GM18519 (cell line): Measurements from ENCODE around the gene MACROH2A2.
"Not testable (repeated sequence)": the region's sequence is repeated elsewhere in the genome, so short reads cannot be mapped to it uniquely, and the experiment has no call there.

Experiments
- ATAC-seq: cut with Tn5 transposase; IDR thresholded peaks from one replicate; pipeline ENCODE4 v1.9.1; 2021; ENCODE audit warnings: mild to moderate bottlenecking, moderate library complexity; ENCODE audit not compliant: unreplicated experiment, low FRiP score

Gene MACROH2A2

DNA sequence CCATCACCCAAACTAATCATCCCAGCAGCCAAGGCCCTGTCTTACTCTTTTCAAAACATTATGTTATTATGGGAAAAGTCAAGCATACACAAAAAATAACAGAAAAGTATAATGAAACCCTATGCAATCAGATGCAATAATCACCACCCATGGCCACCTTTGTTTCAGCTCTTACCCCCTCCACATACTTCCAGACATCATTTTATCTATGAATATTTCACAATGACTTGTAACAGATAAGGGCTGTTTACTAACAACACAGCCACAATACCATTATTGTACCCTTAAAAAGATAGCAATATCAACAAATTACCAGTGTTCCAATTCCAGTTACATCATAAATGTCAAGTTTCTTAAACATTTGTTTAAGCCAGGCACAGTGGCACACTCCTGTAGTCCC lies 44.8 kb downstream of the MACROH2A2 start:
- no peak for ATAC-seq

DNA sequence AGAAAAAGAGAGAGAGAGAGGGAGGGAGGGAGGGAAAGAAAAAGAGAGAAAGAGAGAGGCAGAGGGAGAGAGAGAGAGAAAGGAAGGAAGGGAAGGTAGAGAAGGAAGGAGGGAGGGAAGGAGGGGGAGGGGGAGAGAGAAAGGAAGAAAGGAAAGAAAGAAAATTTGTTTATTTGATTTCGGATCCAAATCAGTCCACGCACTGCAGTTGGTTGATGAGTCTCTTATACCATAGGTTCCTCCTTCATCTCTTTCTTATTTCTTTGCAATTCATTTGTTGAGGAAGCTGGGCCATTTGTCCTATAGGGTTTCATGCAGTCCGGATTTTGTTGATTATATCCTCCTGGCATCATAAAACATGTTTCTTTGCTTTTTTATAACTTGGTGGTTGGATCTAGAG lies 45.6 kb downstream of the MACROH2A2 start:
- ATAC-seq, result no peak

DNA sequence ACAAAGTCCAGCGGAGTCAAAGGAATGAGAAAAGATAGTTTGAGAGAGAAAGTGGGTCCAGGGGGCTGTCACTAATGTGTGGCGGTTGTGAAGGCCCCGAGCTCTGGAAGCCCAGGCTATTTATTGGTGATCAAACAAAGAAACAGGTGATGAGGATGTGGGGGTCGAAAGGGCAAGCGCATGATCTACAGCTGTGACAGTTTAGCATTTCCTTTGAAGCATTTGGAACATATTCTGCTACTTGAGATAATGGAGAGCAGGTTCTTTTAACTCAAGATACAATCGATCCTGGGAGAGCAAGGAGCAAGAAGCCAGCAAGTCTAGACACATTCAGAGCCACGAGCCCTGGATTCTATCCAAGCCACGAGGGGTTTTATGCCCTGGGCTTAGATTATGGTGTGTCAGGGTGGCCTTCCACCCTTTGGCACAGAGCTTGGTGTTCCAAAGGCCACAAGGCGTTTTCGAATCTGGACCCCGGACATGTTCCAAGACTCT lies 48.5 kb downstream of the MACROH2A2 start:
- not testable (repeated sequence) for ATAC-seq

DNA sequence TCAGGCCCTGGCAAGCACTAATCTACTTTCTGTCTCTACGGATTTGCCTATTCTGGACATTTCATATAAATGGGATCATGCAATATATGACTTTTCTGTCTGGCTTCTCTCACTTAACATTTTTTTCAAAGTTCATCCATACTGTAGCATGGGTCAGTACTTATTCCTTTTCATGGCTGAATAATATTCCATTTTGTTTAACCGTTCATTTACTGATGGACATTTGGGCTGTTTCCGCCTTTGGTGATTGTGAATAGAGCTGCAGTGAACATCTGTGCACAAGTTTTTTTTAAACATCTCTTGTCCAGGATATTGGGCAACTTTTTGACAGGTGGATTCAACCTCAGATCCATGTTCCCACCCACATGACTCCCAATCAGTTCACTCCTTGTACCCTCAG lies 49.0 kb downstream of the MACROH2A2 start:
- ATAC-seq, result no peak

DNA sequence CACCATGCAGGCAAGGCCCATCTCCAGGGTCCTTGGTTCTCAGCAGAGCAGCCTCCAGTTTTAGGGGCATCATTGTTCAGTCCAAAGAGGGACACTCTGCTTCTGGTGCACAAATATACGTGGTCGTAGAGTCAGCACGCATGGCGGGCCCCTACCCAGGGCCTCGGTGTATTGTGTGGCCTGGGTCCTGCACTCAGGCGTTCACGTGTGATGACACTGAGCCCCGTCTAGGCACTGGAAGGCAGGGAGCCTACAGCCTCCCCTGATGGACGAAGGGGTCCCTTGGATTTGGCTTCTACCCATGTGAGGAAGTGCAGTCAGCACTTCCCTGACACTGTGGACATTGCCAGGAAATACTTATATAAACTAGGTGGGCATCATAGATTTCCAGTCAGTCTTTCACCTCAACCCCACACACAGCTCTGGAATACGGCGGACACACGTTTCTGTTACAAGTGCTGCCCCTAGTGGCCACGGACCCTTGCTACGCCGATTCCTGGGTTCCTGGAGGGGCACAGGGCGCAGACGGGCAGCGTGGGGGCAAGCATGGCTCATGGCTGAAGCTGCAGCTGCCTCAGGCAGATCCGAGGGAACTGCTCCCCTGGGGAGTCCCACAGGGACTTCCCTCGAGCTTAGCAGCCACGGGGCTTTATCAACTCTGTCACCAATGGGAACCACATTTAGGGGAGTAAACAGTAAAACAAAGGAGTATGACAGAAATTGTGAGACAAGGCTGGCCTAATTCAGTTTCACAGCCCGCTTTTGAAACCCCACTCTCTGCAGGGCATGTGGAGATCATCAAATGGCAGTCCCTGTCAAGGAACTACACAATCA lies 54.5 kb downstream of the MACROH2A2 start:
- ATAC-seq, result peak; percentile 58

DNA sequence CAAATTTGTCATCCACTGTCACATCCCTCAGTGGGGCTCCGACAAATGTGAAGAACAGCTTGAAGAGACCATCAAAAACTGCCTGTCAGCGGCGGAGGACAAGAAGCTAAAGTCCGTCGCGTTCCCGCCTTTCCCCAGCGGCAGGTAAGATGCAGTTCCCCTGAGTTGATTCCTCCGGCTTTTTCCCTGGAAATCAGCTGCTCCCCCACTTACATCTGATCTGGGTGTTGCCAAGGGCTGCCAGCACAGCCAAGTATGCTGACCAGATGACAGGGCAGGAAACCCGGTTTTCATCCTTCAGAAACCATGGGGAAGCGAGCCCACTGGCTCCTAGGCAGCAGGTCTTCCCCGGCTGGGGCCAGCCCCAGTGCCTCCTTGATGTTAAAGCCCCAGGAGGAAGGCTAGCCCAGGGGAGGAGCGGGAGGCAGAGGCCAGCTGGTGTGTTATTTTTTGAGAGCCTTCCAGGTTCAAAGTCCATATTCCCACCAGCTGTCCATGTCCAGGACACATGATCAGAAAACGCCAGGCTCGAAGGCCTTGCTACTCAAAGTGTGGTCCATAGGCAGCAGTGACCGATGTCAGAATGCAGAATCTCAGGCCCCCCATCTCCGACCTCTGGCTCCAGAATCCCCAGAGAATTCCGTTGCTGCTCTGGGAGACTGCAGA lies 56.6 kb downstream of the MACROH2A2 start:
- ATAC-seq, result no peak

DNA sequence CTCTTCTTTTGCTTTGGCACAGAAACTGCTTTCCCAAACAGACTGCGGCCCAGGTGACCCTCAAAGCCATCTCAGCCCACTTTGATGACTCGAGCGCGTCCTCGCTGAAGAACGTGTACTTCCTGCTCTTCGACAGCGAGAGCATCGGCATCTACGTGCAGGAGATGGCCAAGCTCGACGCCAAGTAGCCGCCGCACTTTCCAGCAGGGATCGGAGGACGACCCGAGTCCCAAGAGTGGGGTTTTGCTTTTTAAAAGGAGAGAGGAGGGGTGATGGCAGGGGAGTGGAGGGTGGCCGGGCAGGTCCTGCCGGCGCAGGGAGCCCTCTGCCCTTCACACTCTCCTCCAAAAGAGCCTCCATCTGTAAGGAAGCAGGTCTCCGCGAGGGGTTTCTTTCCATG lies 58.9 kb downstream of the MACROH2A2 start:
- no peak for ATAC-seq

DNA sequence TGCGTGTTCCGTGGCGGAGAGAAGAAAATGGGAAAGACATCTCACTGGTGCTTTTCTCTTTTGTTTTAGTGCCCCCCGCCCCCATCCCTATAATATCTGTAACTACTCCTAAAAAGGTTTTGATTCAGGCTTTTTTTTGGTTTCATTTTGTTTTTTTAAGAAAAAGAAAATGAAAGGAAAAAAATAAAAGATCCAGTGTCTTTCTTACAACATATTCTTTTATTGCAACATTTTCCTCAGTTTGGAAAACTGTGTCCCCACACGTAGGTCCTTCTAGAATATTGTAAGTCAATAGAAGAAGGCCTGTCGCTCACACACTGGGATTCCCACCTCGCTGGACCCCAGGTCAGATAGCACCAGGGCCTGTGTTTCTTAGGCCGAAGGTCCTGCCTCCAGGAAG lies 59.4 kb downstream of the MACROH2A2 start:
- ATAC-seq, result no peak

DNA sequence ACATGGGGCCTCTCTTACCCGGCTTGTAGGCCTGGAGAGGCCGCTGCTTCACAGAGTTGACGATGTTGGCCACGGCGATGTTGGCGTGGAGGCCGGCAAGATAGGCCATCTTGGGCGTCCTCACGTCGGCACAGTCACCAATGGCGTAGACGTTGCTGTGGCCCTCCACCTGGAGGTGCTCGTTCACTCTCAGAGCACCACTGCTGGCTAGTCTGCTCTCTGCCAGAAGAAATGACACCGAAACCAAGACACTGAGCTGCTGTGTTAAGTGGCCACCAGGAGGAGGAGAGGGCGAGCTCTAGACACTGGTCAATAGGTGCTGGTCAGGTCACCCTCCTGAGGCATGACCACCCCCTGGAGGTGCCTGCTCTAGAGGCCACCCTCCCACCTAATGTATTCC lies 62.3 kb downstream of the MACROH2A2 start:
- ATAC-seq, result no peak

DNA sequence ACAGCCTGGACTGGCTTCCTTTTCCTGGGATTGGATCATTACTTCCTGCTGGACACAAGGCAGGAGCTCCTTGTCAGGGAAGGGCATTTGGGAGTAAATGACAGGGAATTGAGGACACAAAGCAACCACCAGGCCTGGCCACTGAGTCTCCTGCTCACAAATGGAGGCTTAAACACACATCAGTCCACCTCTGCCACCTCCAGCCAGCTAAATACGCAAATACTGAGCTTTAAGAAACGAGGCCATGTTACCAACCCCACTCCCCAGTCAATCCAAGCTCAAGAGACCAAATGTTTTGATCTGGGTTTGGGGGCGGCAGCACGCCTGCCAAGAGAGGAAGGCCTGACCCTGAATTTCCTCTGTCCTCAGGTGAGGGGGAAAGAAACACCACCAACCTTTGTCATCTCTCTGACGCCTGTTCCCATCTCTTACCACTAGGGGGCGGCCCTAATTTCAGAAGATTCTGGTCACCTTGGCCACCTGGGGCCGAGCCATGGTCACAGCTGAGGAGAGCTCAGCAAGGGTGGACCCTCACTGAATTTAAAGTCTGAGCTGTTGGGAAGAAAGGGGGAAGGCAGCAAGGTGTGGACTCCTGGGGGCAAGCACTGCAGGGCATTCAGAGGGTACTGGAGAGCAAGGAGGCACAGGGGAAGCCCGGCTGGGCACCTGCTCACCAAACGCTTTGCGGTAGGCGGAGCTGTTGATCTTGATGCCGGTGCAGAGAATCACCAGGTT lies 63.5 kb downstream of the MACROH2A2 start:
- no peak for ATAC-seq

DNA sequence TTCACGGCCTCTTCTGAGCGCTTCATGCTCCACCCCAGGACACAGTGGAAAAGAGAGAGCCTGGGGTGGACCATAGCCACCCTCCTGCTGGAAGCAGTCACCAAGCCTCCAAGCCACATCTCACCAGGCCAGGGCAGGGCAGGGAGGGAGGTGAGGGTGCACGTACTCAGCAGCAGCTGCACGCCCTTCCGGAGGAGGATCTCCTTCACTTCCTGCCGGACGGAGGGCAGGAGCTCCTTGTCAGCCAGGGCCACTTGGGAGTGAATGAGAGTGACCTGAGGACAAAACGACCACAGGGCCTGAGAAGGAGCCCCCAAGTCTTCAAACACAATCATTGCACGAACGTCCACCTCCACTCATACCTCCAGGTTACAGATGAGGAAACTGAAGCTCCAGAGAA lies 65.0 kb downstream of the MACROH2A2 start:
- no peak for ATAC-seq

DNA sequence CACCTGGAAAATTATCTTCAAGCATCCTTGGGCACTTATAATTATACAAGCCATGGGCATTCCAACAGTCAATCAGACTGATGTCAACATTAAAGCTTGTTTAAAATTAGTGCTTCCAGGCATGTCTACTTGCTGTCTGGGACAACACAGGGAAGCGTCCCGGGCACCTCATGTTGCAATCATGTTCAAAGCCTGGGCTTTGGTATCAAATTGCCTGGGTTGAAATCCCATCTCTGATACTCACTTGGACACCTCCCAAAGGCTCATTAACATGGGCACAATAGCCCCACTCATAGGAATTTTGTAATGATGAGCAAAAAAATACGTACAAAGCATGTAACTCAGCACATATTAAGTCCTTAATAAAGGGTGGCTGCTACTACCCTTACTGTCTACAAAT lies 65.5 kb downstream of the MACROH2A2 start:
- no peak for ATAC-seq

DNA sequence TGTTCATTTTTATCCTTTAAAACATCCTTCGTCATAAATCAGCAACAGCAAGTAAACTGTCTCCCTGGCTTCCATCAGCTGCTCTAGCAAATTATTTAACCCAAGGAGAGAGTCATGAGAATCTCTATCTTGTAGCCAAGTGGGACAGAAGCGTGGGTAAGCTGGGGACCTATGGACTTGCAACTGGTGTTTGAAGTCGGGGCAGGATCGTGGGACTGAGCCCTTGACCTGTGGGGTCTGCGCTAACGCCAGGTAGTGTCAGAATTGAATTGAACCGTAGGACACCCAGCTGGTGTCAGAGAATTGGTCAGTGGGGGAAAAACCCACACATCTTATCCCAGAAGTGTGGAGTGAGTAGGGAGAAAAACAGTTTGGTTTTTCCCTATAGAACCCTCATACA lies 66.6 kb downstream of the MACROH2A2 start:
- ATAC-seq, result no peak

DNA sequence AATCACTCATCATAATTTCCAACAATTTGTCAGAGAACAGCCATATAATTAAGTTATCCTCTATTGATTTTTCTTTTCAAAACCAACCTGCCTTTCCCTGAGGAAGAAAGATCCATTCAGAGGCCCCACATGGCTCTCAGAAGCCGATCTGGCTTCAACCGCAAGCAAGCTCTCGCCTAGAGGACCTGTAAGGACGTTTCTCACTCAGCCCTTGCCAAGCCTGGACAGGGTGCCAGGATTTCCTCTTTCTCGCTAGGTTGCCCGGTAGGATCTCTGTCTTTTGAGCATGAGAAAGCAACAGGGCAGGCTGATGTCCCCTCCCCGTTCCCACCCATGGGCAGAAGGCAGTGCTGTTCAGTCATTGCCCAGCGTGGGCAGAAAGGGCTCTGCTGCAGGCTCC lies 67.0 kb downstream of the MACROH2A2 start:
- ATAC-seq, result no peak

DNA sequence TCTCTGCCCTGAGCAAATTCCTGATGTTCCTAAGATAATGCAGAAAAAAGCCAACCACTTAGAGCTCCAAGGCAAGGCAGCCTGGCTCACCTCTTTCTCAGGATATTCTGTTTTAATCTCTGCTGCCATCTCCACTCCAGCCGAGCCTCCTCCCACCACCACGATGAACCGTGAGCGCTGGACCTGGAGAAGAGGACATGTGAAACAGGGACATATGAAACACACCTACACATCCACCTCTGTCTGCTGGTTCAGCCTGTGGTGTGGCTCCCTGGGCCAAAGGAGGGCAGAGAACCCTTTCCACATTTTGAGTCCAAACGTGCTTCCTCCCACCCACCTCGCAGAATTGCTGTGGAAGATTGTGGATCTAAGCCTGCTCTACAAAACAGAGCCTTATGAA lies 67.8 kb downstream of the MACROH2A2 start:
- ATAC-seq, result no peak

DNA sequence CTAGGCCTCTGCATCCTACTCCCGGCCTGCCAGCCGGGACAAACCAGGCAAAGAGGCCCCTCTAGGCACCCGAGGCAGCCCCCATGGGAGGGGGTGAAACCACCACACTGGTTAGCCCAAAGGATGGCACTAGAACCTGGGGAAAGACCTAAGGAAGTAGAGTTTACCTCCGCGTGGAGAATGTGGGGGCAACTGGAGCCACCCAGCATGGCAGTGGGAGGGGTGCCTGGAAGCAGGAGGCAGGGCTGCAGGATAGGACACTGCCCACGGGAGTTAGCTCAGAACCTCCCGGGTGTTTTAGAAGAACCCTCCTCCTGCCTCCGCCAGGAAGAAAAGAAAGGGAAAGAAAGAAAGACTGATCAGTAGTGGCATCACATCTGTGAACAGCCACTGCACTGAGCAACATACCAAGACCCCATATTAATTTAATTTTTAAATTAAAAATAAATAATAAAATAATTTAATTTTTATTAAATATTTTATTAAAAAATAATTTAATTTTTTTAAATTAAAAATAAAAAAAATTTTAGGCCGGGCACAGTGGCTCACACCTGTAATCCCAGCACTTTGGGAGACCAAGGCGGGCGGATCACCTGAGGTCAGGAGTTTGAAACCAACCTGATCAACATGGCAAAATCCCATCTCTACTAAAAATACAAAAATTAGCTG lies 68.8 kb downstream of the MACROH2A2 start:
- no peak for ATAC-seq

DNA sequence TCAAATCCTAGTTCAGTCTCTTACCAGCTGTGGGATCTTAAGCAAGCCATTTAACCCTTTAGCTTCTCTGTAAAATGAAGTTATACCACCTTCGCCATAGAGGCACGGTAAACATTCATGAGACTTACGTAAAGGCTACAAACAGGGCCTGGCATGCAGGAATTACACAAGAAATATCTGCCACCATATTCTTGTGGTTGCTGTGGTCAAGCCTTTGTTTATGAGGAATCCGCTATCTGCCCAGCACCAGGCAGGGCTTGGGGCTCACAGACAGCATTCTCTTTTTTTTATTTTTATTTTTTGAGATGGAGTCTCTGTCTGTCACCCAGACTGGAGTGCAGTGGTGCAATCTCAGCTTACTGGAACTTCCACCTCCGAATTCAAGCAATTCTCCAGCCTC lies 70.1 kb downstream of the MACROH2A2 start:
- ATAC-seq, result no peak

DNA sequence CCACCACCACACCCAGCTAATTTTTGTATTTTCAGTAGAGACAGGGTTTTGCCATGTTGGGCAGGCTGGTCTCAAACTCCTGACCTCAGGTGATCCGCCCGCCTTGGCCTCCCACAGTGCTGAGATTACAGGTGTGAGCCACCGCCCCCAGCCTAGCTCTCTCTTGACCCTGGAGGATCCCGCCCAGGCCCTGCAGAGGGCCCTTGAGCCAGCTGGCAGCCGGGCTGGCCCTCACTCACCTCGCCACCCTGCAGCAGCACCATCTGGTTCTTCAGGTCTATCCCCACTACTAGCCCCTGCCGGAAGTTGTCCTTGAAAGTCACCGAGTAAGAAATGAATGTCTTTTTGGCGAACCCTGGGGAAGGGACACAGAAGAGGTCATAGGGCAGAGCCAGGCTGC lies 70.5 kb downstream of the MACROH2A2 start:
- not testable (repeated sequence) for ATAC-seq

DNA sequence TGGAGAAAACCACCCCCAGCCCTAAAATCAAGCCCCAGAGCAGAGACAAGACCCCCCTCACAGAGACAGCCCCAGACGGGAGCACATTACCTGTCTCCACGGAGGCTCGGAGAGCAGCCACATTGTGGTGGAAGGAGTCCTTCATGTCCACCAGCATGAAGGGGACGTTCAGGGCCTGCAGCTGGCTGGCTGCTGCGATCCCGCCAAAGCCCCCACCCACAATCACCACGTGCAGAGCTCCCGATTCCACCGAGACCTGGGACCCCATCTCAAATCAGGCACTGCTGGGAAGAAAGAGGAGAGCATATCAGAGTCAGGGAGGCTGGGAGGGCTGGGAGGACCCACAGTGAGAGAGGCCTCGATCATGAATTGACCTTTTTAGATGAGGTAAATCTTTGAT lies 71.2 kb downstream of the MACROH2A2 start:
- no peak for ATAC-seq

DNA sequence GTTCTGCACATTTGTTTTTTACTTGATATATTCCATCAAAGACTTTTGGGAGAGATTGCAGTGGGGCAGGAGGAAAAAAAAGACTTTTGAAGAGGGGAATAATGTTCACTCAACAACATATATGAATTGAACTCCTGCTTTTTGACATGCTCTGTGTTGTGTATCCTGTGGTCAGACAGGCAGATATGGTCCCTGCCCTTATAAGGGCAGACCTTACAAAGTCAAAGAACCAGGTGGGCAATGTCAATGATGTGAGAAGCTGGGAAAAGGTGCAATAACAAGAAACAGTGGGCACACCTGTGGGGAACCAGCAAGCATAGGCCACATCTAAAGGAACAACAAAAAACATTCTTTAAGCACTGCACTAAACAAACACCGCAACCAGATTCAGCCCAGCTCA lies 71.8 kb downstream of the MACROH2A2 start:
- no peak for ATAC-seq

DNA sequence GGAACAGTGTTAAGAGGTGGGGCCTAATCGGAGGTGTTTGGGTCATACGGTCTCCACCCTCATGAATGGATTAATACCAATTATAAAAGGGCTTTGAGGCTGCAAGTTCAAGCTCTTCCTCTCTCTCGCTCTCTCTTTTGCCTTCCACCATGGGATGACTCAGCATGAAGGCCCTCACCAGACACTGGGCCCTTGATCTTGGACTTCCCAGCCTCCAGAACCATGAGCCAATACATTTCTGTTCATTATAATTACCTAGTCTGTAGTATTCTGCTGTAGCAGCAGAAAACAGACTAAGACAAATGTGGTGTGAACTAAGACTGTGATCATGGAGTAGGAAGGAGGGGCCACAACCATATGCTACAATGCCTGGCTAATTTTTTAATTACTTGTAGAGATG lies 72.3 kb downstream of the MACROH2A2 start:
- ATAC-seq, result no peak
